ENCODE measurements around the gene OXNAD1.
"Not testable (repeated sequence)": the region's sequence is repeated elsewhere in the genome, so short reads cannot be mapped to it uniquely, and the experiment has no call there.

OXNAD1 gene

DNA sequence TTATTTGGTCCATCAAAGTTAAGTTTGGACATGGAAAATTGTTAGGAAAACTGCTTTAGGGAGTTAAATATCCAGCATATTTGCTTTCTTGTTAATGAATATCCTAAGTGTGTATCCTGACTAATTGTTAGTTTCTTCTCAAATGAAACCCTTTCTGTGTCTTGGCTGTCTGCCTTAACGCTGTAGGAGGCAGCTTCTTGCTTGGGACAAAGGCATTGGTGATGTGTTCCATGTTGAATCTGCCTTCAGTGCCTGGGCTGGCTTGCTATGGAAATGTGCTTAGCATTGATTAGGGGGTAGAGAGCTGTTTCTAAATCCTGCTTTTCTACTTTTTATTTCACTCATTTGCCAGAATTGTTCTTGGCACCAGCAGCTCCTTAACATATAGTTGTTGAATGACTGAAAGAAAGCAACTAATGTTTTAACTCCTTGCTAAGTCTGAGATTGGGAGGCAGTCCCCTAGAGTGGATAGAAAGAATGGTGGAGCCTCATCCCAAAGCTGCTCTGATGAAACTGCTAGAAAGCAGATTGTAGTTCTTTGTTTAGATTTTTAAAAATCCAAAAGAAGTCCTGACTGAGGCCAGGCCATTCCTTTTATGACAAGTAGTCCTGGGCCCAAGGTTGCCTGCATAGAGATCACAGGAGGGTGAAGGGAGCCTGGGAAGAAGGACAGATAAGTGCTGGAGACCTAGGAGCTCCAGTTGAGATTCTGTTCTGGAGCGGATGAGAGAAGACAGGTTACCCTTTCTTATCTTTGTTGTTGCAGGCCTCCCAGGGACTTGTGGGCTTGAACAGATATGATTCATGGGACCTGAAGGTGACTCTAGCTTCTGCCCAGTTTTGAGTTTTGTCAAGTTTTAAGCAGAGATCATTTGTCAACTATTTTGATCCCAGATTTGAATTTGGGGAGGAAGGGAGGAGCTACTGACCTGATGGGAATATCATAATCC, 39.3 kb downstream of the OXNAD1 start:
- DNase-seq, result no peak

DNA sequence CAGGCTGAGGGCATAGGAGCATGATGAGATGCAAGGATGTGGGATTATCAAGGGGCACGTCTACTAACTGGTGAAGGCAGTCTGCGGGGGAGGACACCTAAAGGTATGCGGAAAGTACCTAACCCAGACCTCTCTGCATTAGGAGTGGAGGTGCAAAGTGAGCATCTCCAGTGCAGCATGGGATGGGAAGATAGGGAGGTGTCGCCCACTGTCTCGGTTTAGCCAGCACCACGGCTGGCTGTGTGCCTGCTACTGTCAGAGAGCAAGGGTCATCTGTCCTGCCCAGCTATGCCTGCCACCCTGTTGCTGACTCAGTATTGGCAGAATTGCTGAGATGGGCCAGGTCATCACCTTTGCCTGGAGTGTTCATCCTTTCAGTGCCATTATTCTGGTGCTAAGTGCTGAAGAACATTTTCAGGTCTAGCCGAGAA, 40.1 kb downstream of the OXNAD1 start:
- no peak for DNase-seq

DNA sequence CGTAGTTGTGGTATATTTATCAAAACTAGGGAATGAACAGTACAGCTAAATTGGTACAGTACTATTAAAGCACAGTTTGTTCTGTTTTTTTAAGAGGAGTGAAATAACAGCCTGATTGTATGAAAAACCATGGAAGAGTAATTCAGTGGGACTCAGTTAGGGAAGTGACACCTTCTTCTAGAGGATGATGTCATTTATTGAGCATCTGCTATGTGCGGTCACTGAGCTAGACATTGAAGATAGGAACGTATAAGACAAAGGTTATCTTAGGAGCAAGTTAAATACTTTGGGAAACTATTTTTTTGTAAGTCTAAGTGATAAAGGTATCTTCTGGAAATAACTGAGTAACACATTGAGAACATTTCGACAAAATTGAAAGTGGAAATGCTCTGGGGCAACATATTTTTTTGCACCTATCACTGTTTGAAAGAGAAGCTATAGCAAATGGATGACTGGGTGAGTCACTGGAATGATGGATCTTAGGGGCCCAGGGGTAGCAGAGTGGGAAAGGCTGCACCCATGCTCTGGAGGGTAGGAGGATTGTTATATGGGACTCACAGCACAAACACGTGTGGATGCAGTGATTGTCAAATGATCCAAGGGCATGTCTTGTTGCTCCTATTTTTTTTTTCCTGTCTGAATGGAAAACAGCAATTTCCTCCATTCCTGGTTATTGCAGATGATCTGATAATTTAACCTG, 43.0 kb downstream of the OXNAD1 start:
- no peak for DNase-seq

DNA sequence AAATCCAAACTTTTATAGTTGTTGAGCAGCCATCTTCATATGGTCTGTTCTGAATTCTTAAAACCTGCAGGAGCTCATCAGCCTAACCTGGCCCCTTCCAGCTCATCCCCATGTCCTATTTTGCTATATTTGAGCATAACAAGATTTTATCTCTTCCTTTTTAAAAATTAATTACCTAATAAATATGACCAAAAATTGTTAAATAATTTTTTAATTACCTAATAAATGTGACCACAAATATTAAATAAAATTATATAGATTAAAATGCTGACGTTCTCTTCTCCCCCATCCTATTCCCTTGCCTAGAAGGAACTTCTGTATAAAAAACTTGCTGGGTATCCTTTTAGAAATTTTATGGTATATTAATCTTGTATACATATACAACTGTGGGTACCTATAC, 43.7 kb downstream of the OXNAD1 start:
- DNase-seq, result no peak

DNA sequence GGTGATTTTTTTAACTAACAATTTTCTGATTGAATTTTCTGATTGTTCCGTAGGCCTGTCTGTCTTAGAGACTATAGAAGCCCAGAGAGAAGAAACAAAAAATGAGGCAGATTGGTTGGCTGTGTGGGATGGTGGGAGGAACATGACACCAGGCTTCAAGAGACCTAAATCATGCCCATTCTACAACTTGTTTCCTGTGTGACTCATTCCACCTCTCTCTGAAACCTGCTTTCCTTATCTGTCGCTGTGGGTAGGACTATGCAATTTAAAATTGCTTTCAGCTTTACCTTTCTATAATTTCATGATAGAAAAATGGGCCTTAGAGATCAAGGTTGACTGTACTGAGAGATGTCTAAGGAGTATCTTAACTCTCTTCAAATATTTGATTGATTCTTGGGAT, 44.5 kb downstream of the OXNAD1 start:
- DNase-seq, result no peak

DNA sequence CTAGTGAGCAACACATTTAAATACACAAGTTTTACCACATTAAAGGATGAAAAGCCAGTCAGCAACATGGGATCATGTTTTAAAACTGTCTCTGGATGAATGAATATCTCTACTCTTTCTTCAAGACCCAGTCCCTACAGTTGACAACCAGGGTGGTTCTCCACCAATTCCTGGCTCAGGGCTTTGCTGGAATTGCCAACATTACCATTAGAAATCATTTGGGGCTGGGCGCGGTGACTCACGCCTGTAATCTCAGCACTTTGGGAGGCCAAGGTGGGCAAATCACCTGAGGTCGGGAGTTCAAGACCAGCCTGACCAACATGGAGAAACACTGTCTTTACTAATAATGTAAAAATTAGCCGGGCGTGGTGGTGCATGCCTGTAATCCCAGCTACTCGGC, 45.5 kb downstream of the OXNAD1 start:
- DNase-seq, result not testable (repeated sequence)

DNA sequence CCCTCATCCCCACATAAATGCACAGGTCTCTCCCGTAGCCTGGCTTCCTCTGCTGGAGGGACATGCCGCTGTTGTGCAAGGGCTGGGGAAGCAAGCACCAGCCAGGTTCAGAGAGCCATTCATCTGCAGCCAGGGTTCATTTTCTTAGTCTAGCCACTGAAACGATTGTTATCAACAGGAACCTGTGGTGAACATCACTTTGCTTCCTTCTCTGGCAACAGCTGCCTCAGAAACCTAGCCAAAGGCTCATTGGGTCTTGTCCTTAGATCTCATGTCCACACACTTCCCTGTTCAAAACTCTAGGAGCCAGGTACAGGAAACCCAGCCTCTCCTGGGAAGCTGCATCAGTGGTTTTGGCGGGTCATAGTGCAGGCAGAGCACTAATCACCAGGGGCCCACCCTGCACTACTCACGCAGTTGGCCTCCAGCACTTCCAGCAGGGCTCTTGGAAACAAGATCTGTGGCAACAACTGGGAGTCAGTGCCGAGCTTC, 47.0 kb downstream of the OXNAD1 start:
- peak in 1 of 4 experiments; percentile 36 for DNase-seq

DNA sequence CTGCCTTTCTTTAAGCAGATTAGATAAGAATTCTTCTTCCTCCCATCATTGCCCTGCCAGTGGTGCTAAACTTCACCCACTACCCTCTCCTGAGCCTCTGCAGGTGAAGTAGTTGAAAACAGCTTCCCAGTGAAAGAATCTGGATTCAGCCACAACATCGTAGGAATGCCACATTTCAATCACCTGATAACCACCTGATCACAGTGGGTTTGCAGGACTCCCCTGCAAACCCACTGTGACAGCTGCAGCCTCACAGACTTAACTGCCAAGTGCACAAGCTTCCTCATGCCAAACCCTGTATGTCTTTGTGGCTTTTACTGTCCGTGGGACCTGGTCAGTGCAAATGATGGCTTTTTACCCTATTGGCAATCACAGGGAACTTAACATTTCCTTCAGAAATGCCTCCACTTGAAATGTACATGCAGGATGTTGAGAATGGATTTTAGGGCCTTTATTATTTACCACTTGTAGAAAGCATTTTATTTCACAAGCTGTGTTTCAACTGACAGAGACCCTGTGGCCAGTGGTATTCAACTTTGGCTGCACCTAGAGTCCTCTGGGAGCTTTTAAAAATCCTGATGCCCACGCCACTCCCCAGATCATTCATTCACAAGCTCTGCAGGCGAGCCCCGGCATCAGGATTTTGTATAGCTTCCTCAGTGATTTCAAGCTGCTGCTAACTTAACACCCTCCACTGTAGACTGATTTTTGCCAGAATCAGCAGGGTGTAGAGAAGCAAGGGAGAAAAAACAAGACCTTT, 49.1 kb downstream of the OXNAD1 start:
- no peak for DNase-seq

DNA sequence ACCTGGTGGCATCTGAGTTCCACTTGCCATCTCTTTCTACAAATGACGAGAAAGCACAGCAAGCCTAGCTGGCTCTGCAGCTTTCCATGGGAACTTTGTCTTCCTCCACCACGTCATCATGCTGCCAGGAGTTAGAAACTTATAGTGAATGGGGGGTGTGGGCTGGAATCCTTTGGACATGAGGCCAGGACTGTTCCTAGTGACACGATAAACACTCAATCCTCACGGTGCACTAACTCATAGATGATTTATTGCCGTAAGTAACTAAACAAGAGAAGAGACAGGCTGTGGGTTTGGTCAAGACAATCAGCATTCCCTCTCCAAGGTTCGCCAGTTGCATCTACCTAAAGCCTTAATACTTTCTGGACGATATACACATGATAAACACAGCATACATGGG, 50.6 kb downstream of the OXNAD1 start:
- no peak for DNase-seq

DNA sequence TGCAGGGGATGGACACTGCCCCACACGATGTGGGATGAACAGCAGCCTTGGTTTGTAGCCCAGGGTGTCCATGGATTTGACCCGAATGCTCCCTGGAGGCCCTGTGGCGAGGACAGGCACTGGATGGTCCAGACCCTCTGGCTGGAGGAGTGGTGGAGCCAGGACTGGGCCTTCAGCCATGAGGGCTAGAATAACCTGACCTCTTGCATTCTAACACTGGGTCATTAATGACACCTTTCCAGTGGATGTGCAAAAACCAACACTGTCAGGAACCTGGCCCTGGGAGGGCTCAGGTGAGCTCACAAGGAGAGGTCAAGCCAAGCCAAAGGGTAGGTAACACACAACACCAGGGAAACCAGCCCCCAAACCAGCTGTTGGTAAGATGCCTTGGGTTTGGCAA, 51.4 kb downstream of the OXNAD1 start:
- DNase-seq, result no peak

DNA sequence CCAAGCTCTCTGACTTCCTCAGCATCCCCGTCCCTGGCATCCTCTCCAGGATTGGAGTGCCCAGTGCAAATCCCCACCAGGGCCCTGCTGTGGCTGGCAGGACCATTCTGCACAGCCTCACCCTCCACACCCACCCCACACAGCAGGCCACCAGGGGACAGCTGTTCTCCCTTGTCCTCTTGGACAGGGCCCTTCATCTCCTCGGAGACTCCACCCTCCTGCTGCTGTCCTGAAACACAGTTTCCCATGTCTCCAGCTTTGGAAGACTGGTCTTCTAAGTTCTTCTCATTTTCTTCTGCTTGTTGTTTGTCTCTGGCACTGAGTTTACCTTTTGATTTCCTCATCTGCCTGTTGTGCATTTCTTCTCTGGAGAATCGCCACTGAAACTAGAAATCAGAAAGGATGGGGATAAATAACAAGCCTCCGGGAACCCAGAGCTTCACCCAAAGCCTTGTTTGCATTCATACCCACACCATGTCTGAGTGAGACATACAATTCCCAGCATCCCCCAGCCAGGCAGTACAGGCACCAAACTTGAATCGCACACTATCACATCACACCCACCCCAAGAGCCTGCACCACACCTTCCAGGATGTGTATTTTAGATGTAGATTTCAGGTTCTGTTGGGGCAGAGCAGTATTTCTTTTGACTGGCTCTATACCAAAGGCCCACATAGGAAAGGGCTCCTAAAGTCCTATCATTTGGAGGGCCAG, 52.0 kb downstream of the OXNAD1 start:
- DNase-seq, result no peak

DNA sequence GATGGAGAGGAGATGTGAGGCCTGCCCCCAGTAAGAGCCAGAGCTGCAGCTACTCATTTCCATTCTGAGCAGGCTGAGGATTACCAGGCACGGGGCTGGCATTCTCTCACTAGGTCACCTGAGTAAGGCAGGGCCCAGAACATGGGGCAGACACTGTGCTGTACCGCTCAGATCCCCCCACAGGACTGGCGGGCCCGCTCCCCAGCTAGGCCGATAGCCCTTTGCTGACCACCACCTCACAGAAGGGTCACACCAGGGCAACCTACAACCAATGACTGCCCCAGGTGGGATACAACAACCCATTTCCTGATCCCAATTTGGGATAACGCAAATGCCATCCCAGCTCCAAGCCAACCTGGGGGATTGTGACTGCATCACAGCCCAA, 52.5 kb downstream of the OXNAD1 start:
- DNase-seq, result no peak

DNA sequence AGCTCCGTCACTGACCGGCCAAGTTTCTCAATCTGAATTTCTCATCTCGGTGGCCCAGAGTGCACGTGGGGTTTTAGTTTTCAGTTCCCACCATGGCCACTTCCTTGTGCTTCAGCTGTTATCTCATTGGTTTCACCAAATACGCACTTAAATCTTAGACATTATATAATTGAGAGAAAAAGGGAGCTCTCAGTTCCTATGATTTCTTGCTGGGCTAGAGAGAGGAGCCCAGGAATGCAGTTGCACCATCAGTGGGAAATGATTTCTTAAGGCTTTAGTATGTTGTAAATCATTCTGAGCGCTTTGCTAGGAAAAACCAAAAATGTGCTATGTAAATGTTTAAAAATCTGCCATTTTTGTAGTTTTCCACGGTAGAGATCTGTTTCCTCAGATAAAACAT, 53.2 kb downstream of the OXNAD1 start:
- no peak for DNase-seq

DNA sequence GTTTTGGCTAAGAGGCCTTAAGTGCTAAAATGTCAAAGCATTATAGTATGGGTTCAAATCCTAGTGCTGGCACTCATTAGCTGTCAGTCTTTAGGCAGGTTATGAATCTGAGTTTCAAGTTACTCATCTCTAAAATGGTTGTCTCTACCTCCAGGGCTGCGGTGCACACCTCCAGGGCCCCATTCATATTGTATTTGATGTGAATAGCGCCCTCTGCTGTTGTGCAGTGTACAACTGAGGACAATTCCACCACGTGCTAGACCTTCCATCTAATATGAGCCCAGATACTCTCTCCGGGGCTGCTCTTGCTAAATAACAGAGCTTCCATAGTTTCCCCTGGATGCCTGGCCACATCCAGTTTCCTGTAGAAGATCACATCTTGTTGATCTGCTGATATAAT, 54.3 kb downstream of the OXNAD1 start:
- DNase-seq, result peak; percentile 34 to 60 (median 48)

DNA sequence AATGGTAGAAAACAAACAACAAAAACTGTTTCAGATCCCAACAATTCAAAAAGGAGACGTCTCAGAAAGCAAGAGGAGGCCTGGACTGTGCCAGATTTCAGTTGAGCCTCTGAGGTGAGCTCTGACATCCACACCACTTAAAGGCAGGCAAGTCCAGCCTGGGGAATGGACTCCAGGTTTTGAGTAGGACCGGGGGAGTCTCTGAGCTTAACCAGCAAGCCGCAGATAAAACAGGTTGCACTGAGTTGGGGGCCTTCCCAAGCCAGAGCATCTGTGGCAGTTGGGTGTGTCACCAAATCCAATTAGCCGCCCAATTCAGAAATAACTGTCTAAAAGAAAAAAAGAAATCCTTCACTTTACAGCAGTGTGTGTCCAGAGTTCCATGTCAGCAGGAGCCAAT, 54.7 kb downstream of the OXNAD1 start:
- DNase-seq, result no peak

DNA sequence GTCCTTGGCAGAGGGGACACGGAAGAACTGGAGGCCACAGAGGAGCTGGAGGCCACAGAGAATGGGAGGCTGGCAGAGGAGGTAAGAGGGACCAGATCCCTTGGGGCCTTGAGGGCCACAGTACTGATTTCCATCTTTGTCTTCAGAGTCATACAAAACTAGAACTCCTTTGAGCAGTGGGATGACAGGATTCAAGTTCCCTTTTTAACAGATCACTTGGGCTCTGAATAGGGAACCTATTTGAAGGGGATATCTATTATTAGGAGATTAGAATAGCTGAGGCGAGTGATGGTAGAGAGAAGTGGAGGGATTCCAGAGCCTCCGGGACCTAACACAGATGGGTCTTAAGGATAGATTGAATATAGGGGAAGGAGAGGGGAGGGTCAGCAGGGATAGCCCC, 55.7 kb downstream of the OXNAD1 start:
- no peak for DNase-seq

DNA sequence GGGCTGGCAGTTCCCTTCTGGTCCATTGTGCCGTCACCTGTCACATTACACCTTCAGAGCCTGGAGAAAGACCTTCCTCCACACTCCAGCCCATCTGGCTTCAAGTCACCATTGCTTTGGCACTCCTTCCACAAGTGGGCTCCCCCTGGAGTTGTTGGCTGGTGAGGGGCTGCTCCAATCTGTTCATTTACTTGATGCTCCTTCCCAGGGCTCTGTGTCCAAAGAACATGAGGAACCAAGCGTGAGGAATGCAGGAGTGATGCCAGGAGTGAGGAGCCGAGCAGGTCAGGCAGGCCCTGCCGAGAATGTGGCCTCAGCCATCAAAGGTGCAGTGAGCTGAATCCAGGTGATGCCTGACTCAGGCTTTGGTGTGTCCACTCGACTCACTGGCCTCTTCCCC, 57.2 kb downstream of the OXNAD1 start:
- no peak for DNase-seq

DNA sequence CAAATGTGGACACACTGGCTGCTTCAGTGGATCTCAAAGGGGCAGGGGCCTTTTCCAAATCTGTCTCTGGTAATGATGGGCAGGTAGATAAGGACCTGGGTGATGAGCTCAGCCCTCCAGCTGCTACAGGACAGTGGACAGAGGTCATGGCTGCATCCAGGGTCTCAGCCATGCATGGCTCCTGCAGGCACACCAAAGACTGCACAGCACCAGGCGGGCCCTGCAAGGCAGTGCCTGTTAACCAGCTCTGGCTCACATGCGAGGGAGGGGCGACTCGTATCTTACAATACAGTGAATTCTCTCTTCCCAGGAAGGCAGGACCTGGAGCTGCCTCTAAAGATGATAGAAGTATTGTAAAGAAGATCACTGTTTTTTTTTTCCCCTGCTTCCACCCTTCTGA, 58.7 kb downstream of the OXNAD1 start:
- no peak for DNase-seq

DNA sequence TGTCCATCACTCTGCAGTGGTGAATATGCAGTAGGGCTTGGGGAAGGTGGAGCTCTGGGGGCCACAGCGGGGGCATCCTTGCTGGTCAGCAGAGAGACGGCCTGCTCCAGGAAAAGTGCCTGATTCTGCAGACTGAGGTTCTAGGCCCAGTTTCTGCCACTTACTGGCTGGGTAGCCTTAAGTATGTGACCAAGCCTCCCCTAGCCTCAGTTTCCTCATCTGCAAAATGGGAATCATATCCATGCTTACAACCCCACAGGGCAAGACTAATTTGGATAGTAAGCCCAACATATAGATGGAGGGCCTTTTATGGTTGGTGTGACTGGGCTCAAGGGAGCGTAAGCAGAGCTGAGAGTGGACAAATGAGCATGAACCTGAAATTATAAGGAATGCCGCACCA, 60.8 kb downstream of the OXNAD1 start:
- DNase-seq, result no peak

DNA sequence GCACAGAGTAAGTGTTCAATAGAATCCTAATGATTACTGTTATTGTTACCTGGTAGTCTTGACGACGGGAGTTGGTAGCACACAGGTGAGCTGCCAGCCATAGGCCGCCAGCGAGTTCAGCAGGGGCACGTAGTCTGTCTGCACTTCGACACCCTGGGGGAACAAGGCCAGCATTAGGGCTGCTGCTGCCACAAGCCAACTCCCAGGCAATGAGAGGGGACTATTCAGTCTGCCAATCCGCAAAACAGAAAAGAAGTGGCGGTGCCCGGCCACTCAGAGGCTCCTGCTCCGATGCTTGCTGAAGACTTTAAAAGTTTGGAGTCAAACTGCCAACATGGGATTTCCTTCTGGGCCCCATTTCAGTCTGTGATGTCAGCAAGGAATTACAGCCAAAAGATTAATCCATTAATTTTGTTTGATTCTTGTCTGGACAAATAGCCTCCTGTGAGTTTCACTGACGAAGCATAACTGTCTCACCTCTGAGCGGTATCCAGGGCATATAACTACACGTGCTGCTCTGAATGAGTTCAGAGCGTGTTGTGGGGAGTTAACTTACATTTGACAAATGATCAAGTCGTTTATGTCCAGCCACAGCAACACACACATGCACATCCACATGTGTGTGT, 61.8 kb downstream of the OXNAD1 start:
- no peak for DNase-seq

DNA sequence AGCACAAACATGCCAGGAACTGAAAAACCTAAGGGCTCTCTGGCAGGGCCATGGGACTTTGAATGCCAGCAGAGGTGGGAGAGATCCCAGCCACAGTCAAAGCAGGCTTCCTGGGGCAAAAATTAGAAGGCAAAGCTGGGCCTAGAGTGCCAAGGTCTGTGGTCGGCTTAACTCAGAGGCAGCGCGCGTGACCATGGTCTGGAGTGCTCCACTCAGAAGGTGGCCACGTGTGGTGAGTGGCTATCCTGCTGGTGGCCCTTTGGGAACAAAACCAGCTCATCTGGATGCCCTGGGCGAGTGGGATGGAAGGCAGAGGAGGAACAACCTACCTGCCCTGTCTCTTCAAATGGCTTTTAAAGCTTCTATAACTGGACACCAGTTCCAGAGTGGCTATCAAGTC, 63.1 kb downstream of the OXNAD1 start:
- no peak for DNase-seq

Measured in activated naive CD4-positive, alpha-beta T cell (primary cell).